HG03460 (cell line): Measurements from ENCODE around the gene YTHDC2.
A peak's percentile ranks its signal among the peaks of the same experiment; 100 is the strongest.
"Not testable (repeated sequence)": the region's sequence is repeated elsewhere in the genome, so short reads cannot be mapped to it uniquely, and the experiment has no call there.

ENCODE experiments used
- ATAC-seq: cut with Tn5 transposase; IDR thresholded peaks from one replicate; pipeline ENCODE4 v1.9.1; 2021; ENCODE audit not compliant: unreplicated experiment

Gene YTHDC2

GRCh38 chr5:113600255-113600905 lies 86.9 kb downstream of the YTHDC2 start:
- no peak for ATAC-seq

- no peak for ATAC-seq
Observed at GRCh38 chr5:113601423-113601822, 87.9 kb downstream of the YTHDC2 start.

- ATAC-seq = not testable (repeated sequence)
Observed at GRCh38 chr5:113603246-113603645, 89.8 kb downstream of the YTHDC2 start.

GRCh38 chr5:113606298-113607134 lies 93.0 kb downstream of the YTHDC2 start:
- ATAC-seq = peak; percentile 83

GRCh38 chr5:113607361-113607760 lies 93.9 kb downstream of the YTHDC2 start:
- no peak for ATAC-seq

GRCh38 chr5:113608113-113608596 lies 94.7 kb downstream of the YTHDC2 start:
- no peak for ATAC-seq

- ATAC-seq = peak; percentile 82
Observed at GRCh38 chr5:113612060-113612496, 98.6 kb downstream of the YTHDC2 start.

- ATAC-seq = no peak
Observed at GRCh38 chr5:113614191-113614590, 100.7 kb downstream of the YTHDC2 start.

- no peak for ATAC-seq
Observed at GRCh38 chr5:113615708-113616107, 102.2 kb downstream of the YTHDC2 start.

- no peak for ATAC-seq
Observed at GRCh38 chr5:113617191-113617796, 103.8 kb downstream of the YTHDC2 start.

GRCh38 chr5:113632996-113633395 lies 119.5 kb downstream of the YTHDC2 start:
- ATAC-seq = no peak

- ATAC-seq = no peak
Observed at GRCh38 chr5:113634957-113635356, 121.5 kb downstream of the YTHDC2 start.

GRCh38 chr5:113641715-113642114 lies 128.2 kb downstream of the YTHDC2 start:
- ATAC-seq = no peak
